A549 (cell line): ENCODE data around the gene IFT88. TPM values are rescaled to one million over a fixed set of nuclear protein-coding genes. Genes with fewer than 3 reads are reported as not detected.

Source experiments
- ATAC-seq, 2 experiments: fragments of 200-7000 bp in 1 of 2; fragments of >200 bp in 1 of 2; cut with Nextera tagmentation in 1 of 2; cut with Tn5 transposase in 1 of 2; 3 replicates each; pipeline versions ENCODE4 v1.8.0 to v1.9.1; 2018 to 2020; ENCODE audit warnings: mild to moderate bottlenecking in 1 of 2, moderate library complexity in 1 of 2
- CTCF ChIA-PET: fragments of 300-600 bp; sonication (Branson Sonifier 250); formaldehyde crosslinking; extraction: SDS; loops from one replicate; lab custom pipeline; 2021; ENCODE audit warnings: antibody characterized with exemption, inconsistent platforms; lab: Yijun Ruan, JAX
- POLR2A ChIA-PET: fragments of 350-600 bp; formaldehyde crosslinking; extraction: SDS; loops from one replicate; lab custom pipeline; 2021; ENCODE audit warnings: antibody characterized with exemption, inconsistent platforms; lab: Yijun Ruan, JAX
- DNase-seq, 2 experiments: peaks; one replicate each; pipeline versions ENCODE4 v3.0.0 to v3.0.0-alpha.2; 2011 to 2016; ENCODE audit warnings: low read depth in 1 of 2, low spot score in 1 of 2
- FAIRE-seq: peaks from 2 replicates; lab custom pipeline; 2011; peaks lifted over from hg19 to GRCh38; lab: Jason Lieb, UNC
- H3K27ac ChIP-seq, 2 experiments: fragments of >200 bp; sonication (Bioruptor Twin); formaldehyde crosslinking; 3 replicates each; pipeline ENCODE4 v1.5.1; 2016 to 2017
- H3K4me1 ChIP-seq: fragments of >200 bp; sonication (Bioruptor Twin); formaldehyde crosslinking; 3 replicates; pipeline ENCODE4 v1.6.1; 2016
- H3K4me2 ChIP-seq: fragments of >200 bp; sonication (Bioruptor Twin); formaldehyde crosslinking; 3 replicates; pipeline ENCODE4 v1.6.1; 2016
- H3K4me3 ChIP-seq: fragments of >200 bp; sonication (Bioruptor Twin); formaldehyde crosslinking; 3 replicates; pipeline ENCODE4 v1.5.1; 2016
- H3K9me3 ChIP-seq: fragments of >200 bp; sonication (Bioruptor Twin); formaldehyde crosslinking; 3 replicates; pipeline ENCODE4 v1.6.1; 2016
- BCL3 ChIP-seq: fragments of >200 bp; sonication (Bioruptor Twin); formaldehyde crosslinking; IDR thresholded peaks from 3 replicates; pipeline ENCODE4 v1.6.1; 2016
- BHLHE40 ChIP-seq: IDR thresholded peaks from 2 replicates; pipeline ENCODE4 v1.6.1; 2012; ENCODE audit warnings: low read depth, low read length, inconsistent platforms
- CBX8 ChIP-seq: fragments of 200-600 bp; sonication (generic); IDR thresholded peaks from 2 replicates; pipeline ENCODE4 v1.6.1; 2016
- CEBPB ChIP-seq, 2 experiments: fragments of >200 bp in 1 of 2; sonication (Bioruptor Twin) in 1 of 2; formaldehyde crosslinking in 1 of 2; IDR thresholded peaks; 2 replicates each; pipeline ENCODE4 v1.6.1; 2012 to 2016
- CHD4 ChIP-seq: fragments of 200-600 bp; sonication (generic); IDR thresholded peaks from 2 replicates; pipeline ENCODE4 v1.6.1; 2016; ENCODE audit warnings: antibody characterized with exemption, mild to moderate bottlenecking, borderline replicate concordance
- EHF ChIP-seq: fragments of 250-450 bp; sonication (Bioruptor Pico); IDR thresholded peaks from 2 replicates; pipeline ENCODE4 v1.5.0; 2020; ENCODE audit warnings: mild to moderate bottlenecking
- EHMT2 ChIP-seq: fragments of 200-600 bp; sonication (generic); IDR thresholded peaks from 2 replicates; pipeline ENCODE4 v1.6.1; 2016; ENCODE audit warnings: antibody characterized with exemption, low read depth, mild to moderate bottlenecking, moderate library complexity
- ELK1 ChIP-seq: fragments of 150-350 bp; IDR thresholded peaks from 2 replicates; pipeline ENCODE4 v1.6.1; 2014; ENCODE audit warnings: low read depth, mild to moderate bottlenecking, low read length
- EP300 ChIP-seq, 2 experiments: fragments of >200 bp; sonication (Bioruptor Twin); formaldehyde crosslinking; IDR thresholded peaks; 2 replicates in 1 of 2; 3 replicates in 1 of 2; pipeline ENCODE4 v1.6.1; 2016 to 2017
- GATA3 ChIP-seq: IDR thresholded peaks from 2 replicates; pipeline ENCODE4 v1.6.1; 2012; ENCODE audit warnings: borderline replicate concordance
- HDAC2 ChIP-seq: fragments of 200-600 bp; sonication (generic); IDR thresholded peaks from 2 replicates; pipeline ENCODE4 v1.6.1; 2016
- JUN ChIP-seq, 2 experiments: fragments of >200 bp; sonication (Bioruptor Twin); formaldehyde crosslinking; IDR thresholded peaks; 2 replicates in 1 of 2; 3 replicates in 1 of 2; pipeline ENCODE4 v1.6.1; 2016 to 2017
- JUNB ChIP-seq: fragments of >200 bp; sonication (Bioruptor Twin); formaldehyde crosslinking; IDR thresholded peaks from 2 replicates; pipeline ENCODE4 v1.6.1; 2016
- KDM5A ChIP-seq: fragments of 200-600 bp; sonication (generic); IDR thresholded peaks from 2 replicates; pipeline ENCODE4 v1.6.1; 2016; ENCODE audit warnings: antibody characterized with exemption, mild to moderate bottlenecking
- MAX ChIP-seq: IDR thresholded peaks from 2 replicates; pipeline ENCODE4 v1.6.1; 2012
- MAZ ChIP-seq: fragments of 150-350 bp; IDR thresholded peaks from 2 replicates; pipeline ENCODE4 v1.6.1; 2014; ENCODE audit warnings: antibody characterized with exemption, low read depth, low read length, borderline replicate concordance
- NFE2L2 ChIP-seq: fragments of 150-350 bp; conservative IDR thresholded peaks from 2 replicates; pipeline ENCODE4 v1.6.1; 2014; ENCODE audit warnings: low read length
- PHF8 ChIP-seq: fragments of 200-600 bp; sonication (generic); IDR thresholded peaks from 2 replicates; pipeline ENCODE4 v1.6.1; 2016; ENCODE audit warnings: low read depth, mild to moderate bottlenecking, antibody characterized with exemption, moderate library complexity, borderline replicate concordance
- POLR2A ChIP-seq: IDR thresholded peaks from 2 replicates; pipeline ENCODE4 v1.6.1; 2012; ENCODE audit warnings: mild to moderate bottlenecking, low read length
- POLR2AphosphoS2 ChIP-seq: conservative IDR thresholded peaks from 2 replicates; pipeline ENCODE4 v1.6.1; 2012; ENCODE audit warnings: low read length, improper control_type of control experiment, inconsistent platforms
- RARB ChIP-seq: fragments of 250-450 bp; sonication (Bioruptor Pico); IDR thresholded peaks from 2 replicates; pipeline ENCODE4 v1.8.0; 2021; ENCODE audit warnings: mild to moderate bottlenecking, moderate library complexity
- REST ChIP-seq: fragments of 200-600 bp; sonication (generic); IDR thresholded peaks from 2 replicates; pipeline ENCODE4 v1.6.1; 2016; ENCODE audit warnings: antibody characterized with exemption, mild to moderate bottlenecking, moderate library complexity
- SMC3 ChIP-seq: fragments of >200 bp; sonication (Bioruptor Twin); formaldehyde crosslinking; IDR thresholded peaks from 3 replicates; pipeline ENCODE4 v1.6.1; 2018; ENCODE audit warnings: inconsistent platforms
- SREBF2 ChIP-seq: fragments of 450-650 bp; IDR thresholded peaks from 2 replicates; pipeline ENCODE4 v1.6.1; 2014; ENCODE audit warnings: mild to moderate bottlenecking, moderate library complexity
- TP53 ChIP-seq: fragments of 250-450 bp; sonication (Bioruptor Pico); IDR thresholded peaks from 2 replicates; pipeline ENCODE4 v1.5.0; 2021; ENCODE audit warnings: mild to moderate bottlenecking, moderate library complexity
- ZSCAN20 ChIP-seq: fragments of 250-450 bp; sonication (Bioruptor Pico); IDR thresholded peaks from 2 replicates; pipeline ENCODE4 v1.8.0; 2022; ENCODE audit warnings: mild to moderate bottlenecking, moderate library complexity
- WGBS: methylation state at CpG from one replicate; pipeline ENCODE4 v1.1.6; 2017; ENCODE audit errors: missing lambda C conversion rate; 5-methylcytosine and 5-hydroxymethylcytosine counted together
- polyA minus RNA-seq: library from RNA; depleted of rRNA, polyadenylated mRNA; stranded (reverse); fragments of >200 nt; gene quantifications from 2 replicates; pipeline ENCODE4 v1.2.3, GENCODE V29; 2011; rRNA and poly(A)+ RNA removed
- polyA plus RNA-seq, 4 experiments: library from polyadenylated mRNA; depleted of rRNA in 3 of 4; stranded (reverse); fragments of >200 nt; fragmentation: RNase III in 1 of 4; extraction: RNeasy Plus Mini Kit Qiagen cat#74134 plus additional on column Dnase treatment in 1 of 4; gene quantifications; 2 replicates in 3 of 4; 3 replicates in 1 of 4; pipeline ENCODE4 v1.2.3, GENCODE V29; 2011 to 2017
- TF ChIP-seq, protein P1 (sequence below): IDR thresholded peaks from 2 replicates; pipeline ENCODE4 v1.6.1; 2012
- TF ChIP-seq, protein P2 (sequence below): fragments of >200 bp; sonication (Bioruptor Twin); formaldehyde crosslinking; IDR thresholded peaks from 2 replicates; pipeline ENCODE4 v1.6.1; 2016

IFT88 gene, protein sequence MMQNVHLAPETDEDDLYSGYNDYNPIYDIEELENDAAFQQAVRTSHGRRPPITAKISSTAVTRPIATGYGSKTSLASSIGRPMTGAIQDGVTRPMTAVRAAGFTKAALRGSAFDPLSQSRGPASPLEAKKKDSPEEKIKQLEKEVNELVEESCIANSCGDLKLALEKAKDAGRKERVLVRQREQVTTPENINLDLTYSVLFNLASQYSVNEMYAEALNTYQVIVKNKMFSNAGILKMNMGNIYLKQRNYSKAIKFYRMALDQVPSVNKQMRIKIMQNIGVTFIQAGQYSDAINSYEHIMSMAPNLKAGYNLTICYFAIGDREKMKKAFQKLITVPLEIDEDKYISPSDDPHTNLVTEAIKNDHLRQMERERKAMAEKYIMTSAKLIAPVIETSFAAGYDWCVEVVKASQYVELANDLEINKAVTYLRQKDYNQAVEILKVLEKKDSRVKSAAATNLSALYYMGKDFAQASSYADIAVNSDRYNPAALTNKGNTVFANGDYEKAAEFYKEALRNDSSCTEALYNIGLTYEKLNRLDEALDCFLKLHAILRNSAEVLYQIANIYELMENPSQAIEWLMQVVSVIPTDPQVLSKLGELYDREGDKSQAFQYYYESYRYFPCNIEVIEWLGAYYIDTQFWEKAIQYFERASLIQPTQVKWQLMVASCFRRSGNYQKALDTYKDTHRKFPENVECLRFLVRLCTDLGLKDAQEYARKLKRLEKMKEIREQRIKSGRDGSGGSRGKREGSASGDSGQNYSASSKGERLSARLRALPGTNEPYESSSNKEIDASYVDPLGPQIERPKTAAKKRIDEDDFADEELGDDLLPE
- polyA plus RNA-seq (2011; rRNA removed) (13.9 and 19.1 TPM in 2 replicates), polyA plus RNA-seq (2017; fragmentation: RNase III; extraction: RNeasy Plus Mini Kit Qiagen cat#74134 plus additional on column Dnase treatment) (13.1 to 13.2 TPM (median 13.2 TPM) in 3 replicates), polyA minus RNA-seq (9.3 and 10.0 TPM in 2 replicates)
- 4.4 TPM in 2 replicates for polyA plus RNA-seq (2012; cell fraction: cytosol; rRNA removed)
- 2.9 and 4.7 TPM in 2 replicates for polyA plus RNA-seq (2012; cell fraction: nucleus; rRNA removed)

- CTCF ChIA-PET = interaction anchor here (1.5 kb wide), 1 partner anchor 39 kb away, joined by 3 read pairs; no protein-coding TSS in a partner anchor
- Histone ChIP-seq H3K4me3 (peak within 1 kb of the TSS; percentile 80), H3K4me1 (no peaks in the 10 kb centered on the region), H3K4me2 (peak within 1 kb of the TSS; percentile 95), H3K9me3 (peaks cover 11% of the 10 kb centered on the region), H3K27ac (peak within 1 kb of the TSS; percentile 85 to 99)
- POLR2A ChIA-PET = no interaction called here
- FAIRE-seq (no peak), DNase-seq (peak; percentile 58 to 86), ATAC-seq (peak; percentile 94 to 95)
- WGBS = 5% methylated on average over 19 of the region's 74 CpGs
- TF ChIP-seq EHF (CRISPR knock-in tag) (no peak), KDM5A (no peak), GATA3 (no peak), SREBF2 (no peak), HDAC2 (no peak), POLR2AphosphoS2 (no peak), JUNB (no peak), EHMT2 (no peak), BHLHE40 (no peak), ELK1 (no peak), JUN (IDR thresholded peaks at IDR 0.05) (peak; percentile 43 to 81; a peak in 4 of 5 replicates), CEBPB (IDR thresholded peaks at IDR 0.05) (no peak), EP300 (IDR thresholded peaks at IDR 0.05) (no peak), NFE2L2 (no peak), PHF8 (0 out of 2 replicates have a peak, but pooled peaks have one; percentile 63), POLR2A (peak; percentile 45), RARB (CRISPR knock-in tag) (no peak), ZSCAN20 (no peak), REST (no peak), MAZ (no peak), CBX8 (no peak), MAX (peak; percentile 43; the same call in 1 of the 2 replicates), BCL3 (peak; percentile 53; the same call in 1 of the 3 replicates), TP53 (CRISPR knock-in tag) (no peak), CHD4 (no peak), SMC3 (no peak)
- TF ChIP-seq, protein P1, sequence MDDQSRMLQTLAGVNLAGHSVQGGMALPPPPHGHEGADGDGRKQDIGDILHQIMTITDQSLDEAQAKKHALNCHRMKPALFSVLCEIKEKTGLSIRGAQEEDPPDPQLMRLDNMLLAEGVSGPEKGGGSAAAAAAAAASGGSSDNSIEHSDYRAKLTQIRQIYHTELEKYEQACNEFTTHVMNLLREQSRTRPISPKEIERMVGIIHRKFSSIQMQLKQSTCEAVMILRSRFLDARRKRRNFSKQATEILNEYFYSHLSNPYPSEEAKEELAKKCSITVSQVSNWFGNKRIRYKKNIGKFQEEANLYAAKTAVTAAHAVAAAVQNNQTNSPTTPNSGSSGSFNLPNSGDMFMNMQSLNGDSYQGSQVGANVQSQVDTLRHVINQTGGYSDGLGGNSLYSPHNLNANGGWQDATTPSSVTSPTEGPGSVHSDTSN = 0 out of 2 replicates have a peak, but pooled peaks have one; percentile 15
- TF ChIP-seq, protein P2, sequence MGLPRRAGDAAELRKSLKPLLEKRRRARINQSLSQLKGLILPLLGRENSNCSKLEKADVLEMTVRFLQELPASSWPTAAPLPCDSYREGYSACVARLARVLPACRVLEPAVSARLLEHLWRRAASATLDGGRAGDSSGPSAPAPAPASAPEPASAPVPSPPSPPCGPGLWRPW = no peak
These were observed at the start of gene IFT88 for GRCh38 chr13:20566898-20567874. IFT88 (plus strand) TSS chr13:20567157; CDS start chr13:20574386, 7,229 bp downstream.
